LNCAP (cell line): ENCODE data around the gene ZNF683.

Experiments used
- TF ChIP-seq, protein P1 (sequence below): fragments of 450-650 bp; IDR thresholded peaks from 2 replicates; pipeline ENCODE4 v1.5.1; 2017; ENCODE audit warnings: mild to moderate bottlenecking

Gene ZNF683

DNA sequence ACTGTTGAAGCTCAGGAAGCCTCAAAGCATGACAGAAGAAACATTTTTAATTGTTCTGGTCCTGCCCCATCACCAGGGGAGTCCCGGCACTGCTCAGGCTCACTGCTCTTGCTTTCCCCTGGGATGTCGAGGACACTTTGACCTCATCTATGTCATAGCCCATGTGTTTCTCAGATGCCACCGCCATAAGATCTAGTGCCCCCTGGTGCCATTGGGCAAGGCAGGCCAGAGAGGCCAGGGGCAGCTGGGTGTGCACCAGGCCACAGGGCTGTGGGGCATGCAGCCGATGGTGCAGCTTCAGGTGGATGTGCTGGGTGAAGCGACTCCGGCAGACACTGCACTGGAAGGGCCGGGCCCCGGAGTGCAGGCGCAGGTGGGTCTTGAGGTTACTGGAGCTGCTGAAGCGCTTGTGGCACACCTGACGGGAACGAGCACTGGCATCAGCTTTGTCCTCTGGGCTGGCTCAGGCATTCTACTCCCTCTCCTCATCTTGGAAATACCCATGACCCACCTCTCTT lies 10.9 kb downstream of the ZNF683 start:
- TF ChIP-seq, protein P1, sequence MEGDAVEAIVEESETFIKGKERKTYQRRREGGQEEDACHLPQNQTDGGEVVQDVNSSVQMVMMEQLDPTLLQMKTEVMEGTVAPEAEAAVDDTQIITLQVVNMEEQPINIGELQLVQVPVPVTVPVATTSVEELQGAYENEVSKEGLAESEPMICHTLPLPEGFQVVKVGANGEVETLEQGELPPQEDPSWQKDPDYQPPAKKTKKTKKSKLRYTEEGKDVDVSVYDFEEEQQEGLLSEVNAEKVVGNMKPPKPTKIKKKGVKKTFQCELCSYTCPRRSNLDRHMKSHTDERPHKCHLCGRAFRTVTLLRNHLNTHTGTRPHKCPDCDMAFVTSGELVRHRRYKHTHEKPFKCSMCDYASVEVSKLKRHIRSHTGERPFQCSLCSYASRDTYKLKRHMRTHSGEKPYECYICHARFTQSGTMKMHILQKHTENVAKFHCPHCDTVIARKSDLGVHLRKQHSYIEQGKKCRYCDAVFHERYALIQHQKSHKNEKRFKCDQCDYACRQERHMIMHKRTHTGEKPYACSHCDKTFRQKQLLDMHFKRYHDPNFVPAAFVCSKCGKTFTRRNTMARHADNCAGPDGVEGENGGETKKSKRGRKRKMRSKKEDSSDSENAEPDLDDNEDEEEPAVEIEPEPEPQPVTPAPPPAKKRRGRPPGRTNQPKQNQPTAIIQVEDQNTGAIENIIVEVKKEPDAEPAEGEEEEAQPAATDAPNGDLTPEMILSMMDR, result no peak

DNA sequence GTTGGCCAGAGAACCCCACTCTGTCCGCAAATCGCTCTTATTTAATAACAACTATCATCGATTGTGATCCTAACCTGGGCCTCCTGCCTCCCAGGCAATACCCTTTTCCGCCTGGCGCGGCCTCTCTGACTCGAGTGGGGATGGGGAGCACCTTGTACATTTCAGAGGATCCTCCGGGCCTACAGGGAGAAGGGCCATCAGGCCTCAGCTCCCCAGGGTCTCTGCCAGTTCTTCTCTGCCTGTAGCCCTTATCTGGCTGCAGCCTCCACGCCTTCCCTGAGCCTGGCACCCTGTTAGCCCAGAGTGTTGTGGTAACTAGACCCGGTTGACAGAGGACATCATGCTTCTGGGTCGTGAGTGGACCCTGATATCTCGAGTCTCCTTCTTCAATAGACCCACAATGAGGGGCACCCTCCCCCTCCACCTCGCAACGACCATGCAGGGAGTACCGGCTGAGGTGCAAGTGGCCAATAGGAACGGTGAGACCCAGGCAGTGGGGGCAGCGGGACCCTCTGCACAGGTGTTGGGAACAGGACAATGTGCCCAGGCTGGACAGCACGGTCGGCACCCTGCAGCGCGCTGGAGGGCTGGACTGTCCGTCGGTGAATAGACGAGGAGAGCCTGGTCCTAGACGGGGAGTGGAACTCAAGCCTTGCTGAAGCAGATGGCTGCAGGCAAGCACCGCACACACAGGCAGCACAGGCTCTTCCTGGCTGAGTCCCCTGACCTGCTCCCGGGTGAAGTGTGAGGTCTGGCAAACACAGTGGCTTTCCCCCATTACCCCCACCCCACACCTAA lies 11.5 kb downstream of the ZNF683 start:
- TF ChIP-seq, protein P1, result no peak

DNA sequence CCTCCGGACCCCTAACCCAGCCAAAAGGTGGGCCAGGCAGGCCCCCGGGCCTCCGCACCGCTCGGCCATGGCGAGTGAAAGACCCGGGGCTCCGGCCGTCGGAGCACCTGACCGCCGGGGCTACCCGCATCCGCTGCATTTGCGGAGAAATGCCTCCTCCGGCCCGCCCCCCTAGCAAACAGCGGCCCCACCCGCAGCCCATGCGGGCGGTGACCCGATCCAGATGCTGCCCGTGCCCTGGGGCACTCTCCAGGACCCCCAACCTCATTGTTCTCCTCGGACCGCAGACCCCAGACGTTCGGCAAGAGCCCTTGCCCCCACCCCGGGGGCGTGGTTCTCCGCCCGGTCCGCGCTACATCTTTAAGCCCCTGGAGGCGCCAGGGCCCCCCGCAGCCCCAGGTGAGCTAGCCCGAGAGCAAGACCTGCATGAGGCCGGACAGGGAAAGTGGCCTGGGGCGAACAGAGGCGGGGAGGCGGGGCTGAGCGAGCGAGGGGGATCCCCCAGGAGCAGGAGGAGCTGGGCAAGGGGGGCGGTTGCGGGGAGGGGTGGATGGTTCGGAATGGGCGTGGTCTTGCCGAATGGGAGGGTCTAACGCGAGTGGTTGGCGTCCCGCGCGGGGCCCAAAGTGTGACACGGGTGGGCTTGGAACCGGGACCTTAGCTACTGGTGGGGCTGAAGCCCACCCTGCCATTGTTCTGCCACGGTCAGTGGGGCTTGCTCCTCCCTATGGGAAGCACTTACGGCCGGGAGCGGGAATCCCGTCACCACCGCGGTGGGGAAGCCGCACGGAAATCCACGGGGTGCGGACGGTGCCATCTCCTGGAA lies 12.4 kb downstream of the ZNF683 start:
- TF ChIP-seq, protein P1, result no peak

DNA sequence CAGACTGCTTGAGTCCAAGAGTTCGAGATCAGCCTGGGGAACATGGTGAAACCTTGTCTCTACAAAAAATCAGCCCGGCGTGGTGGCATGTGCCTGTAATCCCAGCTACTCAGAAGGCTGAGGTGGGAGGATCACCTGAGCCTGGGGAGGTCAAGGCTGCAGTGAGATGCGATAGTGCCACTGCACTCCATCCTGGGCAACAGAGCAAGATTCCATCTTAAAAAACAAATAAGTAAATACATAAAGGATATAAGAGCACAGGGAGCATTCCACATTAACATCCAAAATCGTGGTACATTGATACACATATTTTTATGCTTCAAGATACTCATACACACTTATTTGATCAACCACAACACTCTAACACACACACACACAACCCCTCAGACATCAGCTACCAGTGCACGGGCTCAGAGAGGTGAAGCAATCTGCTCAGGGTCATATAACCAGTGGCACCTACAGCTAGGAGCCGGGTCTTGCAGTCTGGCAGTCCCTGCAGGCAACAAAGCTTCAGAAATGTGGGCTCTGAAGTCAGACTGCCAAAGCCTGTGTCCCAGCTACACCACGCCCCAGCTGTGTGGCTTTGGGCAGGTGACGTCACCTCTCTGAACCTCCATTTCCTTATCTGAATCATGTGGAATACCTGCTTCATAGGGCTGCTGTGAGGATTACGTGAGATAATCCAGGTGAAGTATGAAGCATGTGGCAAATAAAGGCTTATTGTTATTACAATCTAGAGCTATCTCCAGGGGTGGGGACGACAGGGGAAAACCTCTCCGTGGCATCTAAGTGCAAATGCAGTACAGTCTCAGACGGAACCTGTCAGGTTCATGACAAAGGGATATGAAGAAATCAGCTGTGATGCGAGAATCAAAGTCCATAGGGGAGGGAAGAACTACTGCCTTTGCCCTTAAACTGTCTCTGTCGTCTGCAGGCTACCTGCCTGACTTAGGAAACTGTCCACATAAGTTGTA lies 13.9 kb downstream of the ZNF683 start:
- TF ChIP-seq, protein P1, result no peak

DNA sequence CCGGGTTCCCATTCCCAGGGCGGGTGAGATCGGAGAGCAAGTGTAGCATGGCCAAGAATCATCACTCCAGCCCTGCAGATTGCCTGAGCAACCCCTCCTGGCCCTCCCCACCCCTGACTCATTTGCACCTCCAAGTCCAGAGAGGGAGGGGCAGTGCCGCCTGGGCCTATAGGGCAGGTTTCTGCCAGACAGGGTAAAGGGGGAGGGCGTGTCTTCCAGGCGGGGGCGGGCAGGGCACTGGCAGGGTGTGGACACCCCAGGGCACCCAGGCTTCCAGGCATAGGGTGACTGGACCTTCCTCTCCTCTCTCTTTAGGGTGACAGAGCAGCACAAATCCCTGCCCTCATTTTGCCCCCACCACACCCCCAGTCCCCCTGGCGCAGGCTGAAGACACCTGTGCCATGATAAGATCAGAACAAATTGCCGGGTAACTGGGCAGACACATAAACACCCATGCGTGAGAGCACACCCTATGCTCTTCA lies 15.4 kb downstream of the ZNF683 start:
- TF ChIP-seq, protein P1, result no peak

DNA sequence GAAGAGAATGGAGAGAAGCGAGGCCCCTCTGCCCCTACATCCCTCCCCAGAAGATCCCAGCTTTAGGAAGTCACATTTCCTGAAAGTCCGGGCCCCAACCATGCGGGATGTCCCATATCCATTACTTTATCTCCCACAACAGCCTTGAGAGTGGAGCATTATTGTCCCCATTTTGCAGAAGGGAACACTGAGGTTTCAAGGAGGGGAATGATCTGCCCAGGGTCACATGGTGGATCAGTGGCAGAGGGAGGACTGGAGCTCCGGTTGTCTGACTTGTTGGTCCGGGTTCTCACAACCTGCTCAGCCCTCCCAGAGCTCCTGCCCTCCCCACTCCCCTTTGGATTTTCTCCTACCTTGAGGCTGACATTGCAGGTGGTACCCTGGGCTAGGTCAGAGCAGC lies 16.4 kb downstream of the ZNF683 start:
- TF ChIP-seq, protein P1, result no peak

DNA sequence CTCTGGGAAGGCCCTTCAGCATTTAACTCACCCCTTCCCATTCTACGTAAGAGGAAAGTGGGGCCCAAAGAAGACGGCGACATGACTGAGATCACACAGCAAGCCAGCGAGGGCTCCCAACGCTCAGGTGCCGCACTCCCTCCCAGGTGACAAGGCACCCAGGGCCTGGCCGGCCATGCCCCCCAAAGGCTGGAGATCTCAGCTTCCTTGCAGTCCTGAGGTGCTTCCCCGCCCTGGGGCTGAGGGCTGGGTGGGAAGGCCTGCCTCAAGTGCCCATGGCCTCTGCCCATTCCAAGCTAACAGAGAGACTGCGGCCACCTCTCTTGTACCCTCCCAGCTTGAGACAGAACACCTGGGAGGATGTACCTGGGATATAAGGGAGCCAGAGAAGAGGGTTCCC lies 17.6 kb downstream of the ZNF683 start:
- TF ChIP-seq, protein P1, result no peak
